ENCODE data around the gene VOPP1.

GRCh38 chr7:55558962-55559920 lies 13.1 kb downstream of the VOPP1 start:
- TF ChIP-seq CTCF (IDR thresholded peaks at IDR 0.05 in 2 of 3, conservative IDR thresholded peaks at IDR 0.05 in 1 of 3; ENCODE audit: borderline replicate concordance in 1 of 3, insufficient read depth in 1 of 3, low read depth in 2 of 3, low read length in 2 of 3), result no peak
- TF ChIP-seq POLR2A (IDR thresholded peaks at IDR 0.05; ENCODE audit: borderline replicate concordance, extremely low read depth, insufficient read depth, insufficient read length), result no peak
- no peak for TF ChIP-seq EZH2 (IDR thresholded peaks at IDR 0.05)
- no peak for TF ChIP-seq EZH2phosphoT487 (IDR thresholded peaks at IDR 0.05; ENCODE audit: borderline replicate concordance)

All from HCT116 (cell line).